SU-DHL-6 (cell line): Measurements from ENCODE around the gene IMMP1L.

Experiments used
- H2AFZ ChIP-seq: fragments of 200-600 bp; sonication (generic); 2 replicates; pipeline ENCODE4 v1.6.1; 2014; ENCODE audit warnings: low read depth, mild to moderate bottlenecking, moderate library complexity, mixed read lengths, antibody characterized with exemption, low read length; ENCODE audit not compliant: severe bottlenecking
- H3F3A ChIP-seq: fragments of 200-600 bp; shearing (Covaris generic); 2 replicates; pipeline ENCODE4 v1.6.0; 2016; ENCODE audit warnings: antibody characterized with exemption, mild to moderate bottlenecking; ENCODE audit not compliant: insufficient read depth
- H3K27ac ChIP-seq: fragments of 200-600 bp; sonication (generic); 2 replicates; pipeline ENCODE4 v1.5.1; 2016; ENCODE audit warnings: low read depth, mild to moderate bottlenecking, low read length, moderate library complexity, mixed read lengths
- H3K27me3 ChIP-seq: fragments of 200-600 bp; sonication (generic), shearing (Covaris generic); 2 replicates; pipeline ENCODE4 v1.6.0; 2014; ENCODE audit warnings: mild to moderate bottlenecking, low read length
- H3K36me3 ChIP-seq: fragments of 200-600 bp; sonication (generic); 2 replicates; pipeline ENCODE4 v1.6.1; 2014; ENCODE audit warnings: mild to moderate bottlenecking, low read length, mixed read lengths
- H3K4me2 ChIP-seq: fragments of 300-600, 200-600 bp; shearing (Covaris generic), sonication (generic); 2 replicates; pipeline ENCODE4 v1.6.0; 2014; ENCODE audit warnings: low read length, low read depth, mild to moderate bottlenecking; ENCODE audit not compliant: poor library complexity, severe bottlenecking
- H3K4me3 ChIP-seq: fragments of 200-600 bp; sonication (generic); 2 replicates; pipeline ENCODE4 v1.5.1; 2014; ENCODE audit warnings: antibody characterized with exemption, low read length, mild to moderate bottlenecking, mixed read lengths; ENCODE audit not compliant: insufficient read depth, poor library complexity, severe bottlenecking
- H3K79me2 ChIP-seq: fragments of 200-600 bp; sonication (generic); 2 replicates; pipeline ENCODE4 v1.6.1; 2014; ENCODE audit warnings: mild to moderate bottlenecking, low read length, moderate library complexity; ENCODE audit not compliant: insufficient read depth
- H3K9ac ChIP-seq: fragments of 200-600 bp; sonication (generic); 2 replicates; pipeline ENCODE4 v1.7.0; 2014; ENCODE audit warnings: mild to moderate bottlenecking, low read length
- H3K9me2 ChIP-seq: fragments of 200-600 bp; sonication (generic); replicated peaks from 2 replicates; pipeline ENCODE4 v1.6.1; 2014; ENCODE audit warnings: low read length; ENCODE audit not compliant: insufficient read depth
- H3K9me3 ChIP-seq: fragments of 200-600 bp; sonication (generic); 2 replicates; pipeline ENCODE4 v1.6.1; 2014; ENCODE audit warnings: low read length, mixed read lengths; ENCODE audit not compliant: insufficient read depth
- H4K20me1 ChIP-seq: fragments of 200-600 bp; sonication (generic); 2 replicates; pipeline ENCODE4 v1.6.1; 2014; ENCODE audit warnings: low read depth, mild to moderate bottlenecking, antibody characterized with exemption, low read length, moderate library complexity, mixed read lengths
- CTCF ChIP-seq: fragments of 200-600 bp; sonication (generic); IDR thresholded peaks from one replicate; pipeline ENCODE4 v1.5.1; 2017; ENCODE audit warnings: antibody characterized with exemption, mild to moderate bottlenecking, low read length, moderate library complexity; ENCODE audit not compliant: insufficient read depth, poor library complexity, severe bottlenecking
- EZH2phosphoT487 ChIP-seq: fragments of 200-600 bp; sonication (generic), shearing (Covaris generic); conservative IDR thresholded peaks from 2 replicates; pipeline ENCODE4 v1.6.1; 2018; ENCODE audit warnings: mild to moderate bottlenecking, antibody characterized with exemption, low read length, moderate library complexity, mixed read lengths

IMMP1L gene

DNA sequence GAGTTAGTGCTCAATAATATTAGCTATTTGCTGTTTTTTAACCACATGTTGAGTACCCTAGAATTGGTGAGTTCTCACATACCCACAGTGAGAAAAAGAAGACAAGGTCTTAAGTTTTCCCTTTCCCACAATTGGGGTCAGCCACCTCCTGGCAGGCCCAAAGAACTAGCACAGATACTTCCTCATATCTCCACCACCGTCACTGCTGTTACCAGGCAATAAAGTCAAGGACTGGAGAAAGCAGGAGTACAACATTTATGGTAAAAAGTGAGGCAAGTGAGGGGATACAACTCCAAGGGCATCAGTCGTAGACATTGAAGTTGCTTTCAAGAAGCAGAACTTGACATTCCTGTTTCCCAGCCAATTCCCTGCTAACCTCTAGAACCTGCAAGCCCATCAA, 19.8 kb upstream of the IMMP1L start:
- no peak overlapping the region for H3K27ac ChIP-seq
- no peaks in the 10 kb centered on the region for H3K27me3 ChIP-seq
- no peak overlapping the region for H2AFZ ChIP-seq
- no peaks in the 10 kb centered on the region for H3K9me3 ChIP-seq
- no peak overlapping the region for H3K9ac ChIP-seq
- H3K36me3 ChIP-seq: no peaks in the 10 kb centered on the region
- no peak overlapping the region for H3K4me3 ChIP-seq
- no peaks in the 10 kb centered on the region for H4K20me1 ChIP-seq
- H3K79me2 ChIP-seq: no peaks in the 10 kb centered on the region
- H3K4me2 ChIP-seq: no peak overlapping the region
- H3K9me2 ChIP-seq: no peaks in the 10 kb centered on the region
- no peaks in the 10 kb centered on the region for H3F3A ChIP-seq
- TF ChIP-seq CTCF (no peak), EZH2phosphoT487 (no peak)

DNA sequence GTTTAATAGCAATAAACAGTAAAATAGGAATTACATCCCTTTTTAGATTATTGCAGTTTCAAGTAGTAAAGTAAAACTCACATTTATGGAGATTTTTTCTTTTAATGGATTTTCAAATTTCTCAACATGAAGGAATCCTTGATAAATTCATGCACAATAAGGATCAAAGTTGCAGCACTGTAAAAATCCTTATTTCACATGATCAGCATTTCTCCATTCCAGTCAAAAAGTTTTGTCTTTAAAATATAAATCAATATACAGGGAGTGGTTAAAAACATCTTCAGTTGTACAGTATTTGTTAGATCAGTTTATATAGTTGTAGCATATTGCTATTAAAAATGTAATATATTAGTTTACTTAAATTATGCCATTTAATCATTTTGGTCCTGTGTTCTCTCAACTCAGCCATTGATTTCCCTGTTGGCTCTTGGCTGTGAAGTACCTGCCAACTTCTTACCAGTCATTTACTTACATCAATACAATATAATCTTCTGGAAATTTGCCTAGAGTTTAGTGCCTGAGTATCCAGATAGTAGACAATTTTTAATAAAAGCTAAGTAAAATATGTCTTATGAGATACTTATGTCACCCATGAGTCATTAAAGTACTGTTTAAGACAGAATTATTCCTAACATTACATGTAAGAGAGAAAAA, 12.2 kb upstream of the IMMP1L start:
- Histone ChIP-seq H3F3A (no peaks in the 10 kb centered on the region; the same call in 1 of the 2 replicates), H3K27me3 (no peaks in the 10 kb centered on the region), H3K4me2 (no peak overlapping the region), H3K9ac (no peak overlapping the region), H4K20me1 (no peaks in the 10 kb centered on the region), H3K4me3 (no peak overlapping the region), H3K9me3 (no peaks in the 10 kb centered on the region), H3K9me2 (no peaks in the 10 kb centered on the region), H3K36me3 (peaks cover 8% of the 10 kb centered on the region; the same call in 1 of the 2 replicates), H2AFZ (no peak overlapping the region), H3K79me2 (no peaks in the 10 kb centered on the region), H3K27ac (no peak overlapping the region)
- TF ChIP-seq EZH2phosphoT487: no peak
- no peak for TF ChIP-seq CTCF

DNA sequence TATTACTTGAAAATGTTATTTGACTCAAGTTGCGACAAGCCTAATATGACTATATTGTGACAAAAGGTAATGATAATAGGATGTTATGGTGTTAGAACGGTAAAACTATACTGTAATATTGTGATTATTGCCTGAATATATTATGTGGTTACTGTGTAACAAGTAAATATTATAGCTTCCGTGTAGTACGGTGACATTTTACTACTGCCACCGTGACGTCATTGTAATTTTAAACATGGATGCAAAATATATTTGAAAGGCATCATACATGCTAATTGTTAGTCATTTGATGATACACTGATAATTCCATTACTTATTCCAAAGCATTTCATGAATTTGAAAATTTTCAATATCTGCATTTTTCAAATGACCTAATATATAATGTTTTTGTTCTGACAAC, 2.7 kb upstream of the IMMP1L start:
- no peaks in the 10 kb centered on the region; the same call in 1 of the 2 replicates for H3K36me3 ChIP-seq
- no peak overlapping the region for H2AFZ ChIP-seq
- H3K9me3 ChIP-seq: no peaks in the 10 kb centered on the region
- peak overlapping the region; percentile 98 for H3K4me2 ChIP-seq
- H3K27me3 ChIP-seq: no peaks in the 10 kb centered on the region
- H3K9me2 ChIP-seq: no peaks in the 10 kb centered on the region
- no peak overlapping the region for H3K4me3 ChIP-seq
- no peak for TF ChIP-seq CTCF
- TF ChIP-seq EZH2phosphoT487: no peak
- no peak overlapping the region for H3K9ac ChIP-seq
- no peak overlapping the region for H3K27ac ChIP-seq
- no peaks in the 10 kb centered on the region for H3F3A ChIP-seq
- peaks cover 52% of the 10 kb centered on the region for H3K79me2 ChIP-seq
- H4K20me1 ChIP-seq: no peaks in the 10 kb centered on the region
